Gastrocnemius medialis (tissue), 4 donors: Measurements from ENCODE around the gene LIPT1. TPM values are rescaled to one million over a fixed set of nuclear protein-coding genes. Genes with fewer than 3 reads are reported as not detected.

Experiments used
- ATAC-seq, 2 donors: fragments of 150-250 bp; one replicate each; pipeline ENCODE4 v1.9.1; 2016
- DNase-seq, 2 donors: peaks; one replicate each; pipeline ENCODE4 v3.0.0-alpha.2; 2019
- H3K27ac ChIP-seq, 4 donors: fragments of 200-600 bp; sonication (generic); 1 replicate in 1 of 4; 2 replicates in 3 of 4; pipeline ENCODE4 v1.5.1; 2016 to 2018; ENCODE audit warnings: mild to moderate bottlenecking in 2 of 4, moderate library complexity in 1 of 4
- H3K27me3 ChIP-seq, 3 donors: fragments of 200-600 bp; sonication (generic) in 2 of 3; 1 replicate in 1 of 3; 2 replicates in 2 of 3; pipeline versions ENCODE4 v1.5.1 to v1.6.0; 2016 to 2019; ENCODE audit warnings: mild to moderate bottlenecking in 1 of 3, moderate library complexity in 1 of 3
- H3K36me3 ChIP-seq, 2 donors: fragments of 200-600 bp; sonication (generic) in 1 of 2; one replicate each; pipeline ENCODE4 v1.5.1; 2017 to 2018
- H3K4me1 ChIP-seq, 2 donors: fragments of 200-600 bp; sonication (generic) in 1 of 2; one replicate each; pipeline ENCODE4 v1.5.1; 2016 to 2017; ENCODE audit warnings: mild to moderate bottlenecking in 2 of 2
- H3K4me3 ChIP-seq, 4 donors: fragments of 200-600 bp; sonication (generic) in 3 of 4; 1 replicate in 1 of 4; 2 replicates in 3 of 4; pipeline ENCODE4 v1.5.1; 2016 to 2019; ENCODE audit warnings: mild to moderate bottlenecking in 2 of 4
- H3K9me3 ChIP-seq, 3 donors: fragments of 200-600 bp; sonication (generic) in 2 of 3; 1 replicate in 1 of 3; 2 replicates in 2 of 3; pipeline ENCODE4 v1.5.1; 2016 to 2019
- POLR2A ChIP-seq, 2 donors: fragments of 450-650 bp; IDR thresholded peaks; one replicate each; pipeline ENCODE4 v1.6.1; 2017; ENCODE audit warnings: antibody characterized with exemption in 2 of 2, mild to moderate bottlenecking in 2 of 2, moderate library complexity in 2 of 2
- in situ Hi-C, 4 donors: fragments of 200-750 bp; cut with MboI; loops; one replicate each; pipeline versions ENCODE4 v1.15.0 to v1.8.0; 2017; ENCODE audit warnings: low sequenced_read_pairs in 4 of 4
- intact Hi-C: fragments of 100-400 bp; cut with DNase I; formaldehyde crosslinking; loops from one replicate; pipeline ENCODE4 v1.15.1; 2023; ENCODE audit warnings: low total_unique reads
- total RNA-seq, 4 donors: library from RNA; depleted of rRNA; stranded (reverse); fragments of >200 nt; gene quantifications; one replicate each; pipeline versions ENCODE4 v1.1.0 to v1.2.3, GENCODE V29; 2016
- TF ChIP-seq, protein P1 (sequence below), 5 experiments: fragments of 450-650 bp in 3 of 5; fragments of 200-600 bp in 2 of 5; sonication (generic) in 2 of 5; IDR thresholded peaks in 4 of 5; conservative IDR thresholded peaks in 1 of 5; 1 replicate in 4 of 5; 2 replicates in 1 of 5; pipeline ENCODE4 v1.5.1; 2016 to 2019; ENCODE audit warnings: antibody characterized with exemption in 5 of 5, mild to moderate bottlenecking in 3 of 5, moderate library complexity in 3 of 5

LIPT1 gene
- total RNA-seq, 4 donors from 2014 or later: 4.2 to 7.5 (median 6.2) TPM

DNA sequence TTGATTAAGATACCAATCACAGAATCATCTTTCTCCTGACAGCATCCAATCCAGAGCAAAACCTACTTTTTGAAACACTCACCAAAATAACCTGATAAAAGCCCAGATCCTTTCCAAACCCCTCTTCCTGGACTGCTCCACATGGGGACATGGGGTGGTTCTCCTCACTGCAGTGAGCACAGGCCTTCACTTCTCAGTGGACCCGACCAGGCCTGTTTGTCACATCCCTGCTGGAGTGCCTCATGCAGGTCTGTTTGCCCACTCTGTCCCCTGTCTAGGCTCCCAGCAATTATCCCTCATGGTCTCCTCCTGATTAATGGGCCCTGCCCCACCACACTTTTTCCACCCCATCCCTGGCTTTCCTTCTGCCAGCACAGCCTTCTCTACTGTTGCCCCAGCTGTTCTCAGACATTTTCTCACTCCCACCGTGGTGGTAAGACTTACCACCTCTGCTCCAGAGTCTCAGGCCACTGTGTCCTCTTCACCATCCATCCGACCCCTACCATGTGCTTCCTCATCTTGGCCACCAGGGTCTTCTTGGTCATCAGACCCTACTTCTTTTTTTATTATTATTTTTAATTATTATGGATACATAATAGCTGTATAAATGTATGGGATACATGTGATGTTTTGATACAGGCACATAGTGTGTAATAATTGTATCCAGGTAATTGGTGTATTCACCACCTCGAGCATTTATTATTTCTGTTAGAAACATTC, 47.4 kb downstream of the LIPT1 start:
- intact Hi-C loops (no loop called here), in situ Hi-C loops (no loop called here)
- TF ChIP-seq POLR2A (IDR thresholded peaks at IDR 0.05): no peak
- TF ChIP-seq, protein P1, sequence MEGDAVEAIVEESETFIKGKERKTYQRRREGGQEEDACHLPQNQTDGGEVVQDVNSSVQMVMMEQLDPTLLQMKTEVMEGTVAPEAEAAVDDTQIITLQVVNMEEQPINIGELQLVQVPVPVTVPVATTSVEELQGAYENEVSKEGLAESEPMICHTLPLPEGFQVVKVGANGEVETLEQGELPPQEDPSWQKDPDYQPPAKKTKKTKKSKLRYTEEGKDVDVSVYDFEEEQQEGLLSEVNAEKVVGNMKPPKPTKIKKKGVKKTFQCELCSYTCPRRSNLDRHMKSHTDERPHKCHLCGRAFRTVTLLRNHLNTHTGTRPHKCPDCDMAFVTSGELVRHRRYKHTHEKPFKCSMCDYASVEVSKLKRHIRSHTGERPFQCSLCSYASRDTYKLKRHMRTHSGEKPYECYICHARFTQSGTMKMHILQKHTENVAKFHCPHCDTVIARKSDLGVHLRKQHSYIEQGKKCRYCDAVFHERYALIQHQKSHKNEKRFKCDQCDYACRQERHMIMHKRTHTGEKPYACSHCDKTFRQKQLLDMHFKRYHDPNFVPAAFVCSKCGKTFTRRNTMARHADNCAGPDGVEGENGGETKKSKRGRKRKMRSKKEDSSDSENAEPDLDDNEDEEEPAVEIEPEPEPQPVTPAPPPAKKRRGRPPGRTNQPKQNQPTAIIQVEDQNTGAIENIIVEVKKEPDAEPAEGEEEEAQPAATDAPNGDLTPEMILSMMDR (IDR thresholded peaks at IDR 0.05 in 4 of 5, conservative IDR thresholded peaks at IDR 0.05 in 1 of 5): no peak
- H3K27me3 ChIP-seq: no peaks in the 10 kb centered on the region
- H3K4me3 ChIP-seq: no peak overlapping the region
- no peak for DNase-seq
- no peak overlapping the region for H3K27ac ChIP-seq
- peaks cover 0 to 8% of the 10 kb centered on the region in 2 donors for H3K36me3 ChIP-seq
- H3K4me1 ChIP-seq: no peaks in the 10 kb centered on the region
- H3K9me3 ChIP-seq: no peaks in the 10 kb centered on the region
- ATAC-seq: no peak

DNA sequence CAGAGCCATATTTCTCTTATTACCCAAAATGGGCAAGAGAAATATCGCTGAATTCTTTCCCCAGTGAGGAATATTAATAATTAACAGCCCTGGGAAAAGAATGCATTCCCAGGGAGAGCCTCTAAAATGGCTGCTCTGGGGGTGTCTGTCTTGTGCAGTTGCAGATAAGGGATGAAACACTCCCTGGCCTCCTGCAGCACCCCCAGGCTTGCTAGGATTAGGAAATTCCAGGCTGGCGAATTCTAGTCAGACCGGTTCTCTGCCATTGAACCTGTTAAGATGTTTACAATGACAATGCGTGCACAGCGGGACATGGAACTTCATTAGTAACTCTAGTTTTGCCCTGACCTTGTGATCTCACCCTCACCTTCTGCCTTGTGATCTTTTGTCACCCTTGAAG, 50.7 kb downstream of the LIPT1 start:
- intact Hi-C loops: no loop called here
- TF ChIP-seq, protein P1 (IDR thresholded peaks at IDR 0.05 in 4 of 5, conservative IDR thresholded peaks at IDR 0.05 in 1 of 5): no peak
- no peak for TF ChIP-seq POLR2A (IDR thresholded peaks at IDR 0.05)
- DNase-seq (no peak), ATAC-seq (no peak)
- Histone ChIP-seq H3K27me3 (no peaks in the 10 kb centered on the region), H3K4me1 (no peaks in the 10 kb centered on the region), H3K27ac (no peak overlapping the region), H3K4me3 (no peak overlapping the region), H3K36me3 (peaks cover 0 to 4% of the 10 kb centered on the region in 2 donors), H3K9me3 (no peaks in the 10 kb centered on the region)
- in situ Hi-C loops: no loop called here

Other genes starting within 250 kb of the LIPT1 start
- 10 to 100 TPM in 1 of 4 donors, 1 to 10 TPM in 2, under 1 TPM in 1; 0.71 to 18.2 (median 2.9) TPM for gene CRACDL, start 218.7 kb upstream of the LIPT1 start, total RNA-seq
- not detected for gene C2orf15, start 13.3 kb upstream of the LIPT1 start, total RNA-seq
- gene TSGA10, start within 50 bp of the LIPT1 start, total RNA-seq: 1 to 10 TPM in 2 of 4 donors, under 1 TPM in 2; 0.40 to 5.8 (median 1.5) TPM
- gene MITD1, start 26.1 kb downstream of the LIPT1 start, total RNA-seq: 10 to 100 TPM; 12.3 to 16.8 (median 13.2) TPM
- gene MRPL30, start 26.2 kb downstream of the LIPT1 start, total RNA-seq: 10 to 100 TPM; 29.3 to 43.4 (median 35.5) TPM
- gene LYG2, start 100.7 kb downstream of the LIPT1 start, total RNA-seq: not detected
- under 1 TPM in 1 of 4 donors, not detected in 3; 0.67 TPM for gene LYG1, start 146.2 kb downstream of the LIPT1 start, total RNA-seq
- gene TXNDC9, start 181.4 kb downstream of the LIPT1 start, total RNA-seq: 10 to 100 TPM; 23.3 to 32.4 (median 29.7) TPM
- 10 to 100 TPM; 33.0 to 71.3 (median 50.7) TPM for gene EIF5B, start 182.4 kb downstream of the LIPT1 start, total RNA-seq